Measurements from ENCODE around the gene GARIN5A. TPM values are rescaled to one million over a fixed set of nuclear protein-coding genes. Genes with fewer than 3 reads are reported as not detected.

GARIN5A gene
- total RNA-seq, 1 donor: 0.36 TPM

DNA sequence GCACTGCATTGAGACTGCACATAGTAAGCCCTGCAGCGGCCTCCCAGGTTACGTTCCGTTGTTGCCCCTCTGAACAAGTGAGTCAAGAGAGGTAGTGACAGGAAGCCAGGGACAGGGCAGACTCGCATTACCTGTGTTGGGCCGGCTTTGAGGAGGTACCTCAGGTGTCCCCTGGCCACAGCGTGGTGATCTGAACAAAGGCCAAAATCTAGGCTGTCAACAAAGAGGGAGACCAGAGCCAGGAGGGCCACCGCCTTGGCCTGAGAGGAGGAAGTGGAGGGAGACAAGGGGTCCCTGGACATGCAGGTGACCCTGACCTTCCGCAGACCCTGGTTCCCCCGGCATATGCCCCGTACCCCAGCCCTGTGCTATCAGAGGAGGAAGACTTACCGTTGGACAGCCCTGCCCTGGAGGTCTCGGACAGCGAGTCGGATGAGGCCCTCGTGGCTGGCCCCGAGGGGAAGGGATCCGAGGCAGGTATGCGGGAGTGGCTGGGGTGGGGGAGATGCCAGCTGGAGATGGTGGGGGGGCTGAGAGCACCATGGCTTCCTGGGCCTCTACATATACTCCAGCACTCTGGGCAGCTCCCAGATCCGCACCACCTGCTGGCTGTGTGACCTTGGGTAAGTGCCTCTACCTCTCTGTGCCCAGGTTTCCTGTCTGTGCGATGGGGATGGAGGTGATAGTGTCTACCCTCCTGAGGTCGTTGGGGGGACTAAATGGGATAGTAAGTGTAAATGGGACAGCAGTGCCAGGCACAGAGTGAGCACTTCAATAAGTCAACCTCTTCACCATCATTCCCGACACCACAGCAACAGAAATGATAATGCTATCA is 53.2 kb downstream of the GARIN5A start:
- no peak overlapping the region for H3K4me3 ChIP-seq (ENCODE audit: insufficient read depth, low read length)
- H3K9me3 ChIP-seq (ENCODE audit: low read depth, low read length): no peaks in the 10 kb centered on the region
- H3K36me3 ChIP-seq (ENCODE audit: insufficient read depth, low read length): no peaks in the 10 kb centered on the region
- H4K20me1 ChIP-seq (ENCODE audit: insufficient read depth, low read length): no peaks in the 10 kb centered on the region
- TF ChIP-seq, protein P1, sequence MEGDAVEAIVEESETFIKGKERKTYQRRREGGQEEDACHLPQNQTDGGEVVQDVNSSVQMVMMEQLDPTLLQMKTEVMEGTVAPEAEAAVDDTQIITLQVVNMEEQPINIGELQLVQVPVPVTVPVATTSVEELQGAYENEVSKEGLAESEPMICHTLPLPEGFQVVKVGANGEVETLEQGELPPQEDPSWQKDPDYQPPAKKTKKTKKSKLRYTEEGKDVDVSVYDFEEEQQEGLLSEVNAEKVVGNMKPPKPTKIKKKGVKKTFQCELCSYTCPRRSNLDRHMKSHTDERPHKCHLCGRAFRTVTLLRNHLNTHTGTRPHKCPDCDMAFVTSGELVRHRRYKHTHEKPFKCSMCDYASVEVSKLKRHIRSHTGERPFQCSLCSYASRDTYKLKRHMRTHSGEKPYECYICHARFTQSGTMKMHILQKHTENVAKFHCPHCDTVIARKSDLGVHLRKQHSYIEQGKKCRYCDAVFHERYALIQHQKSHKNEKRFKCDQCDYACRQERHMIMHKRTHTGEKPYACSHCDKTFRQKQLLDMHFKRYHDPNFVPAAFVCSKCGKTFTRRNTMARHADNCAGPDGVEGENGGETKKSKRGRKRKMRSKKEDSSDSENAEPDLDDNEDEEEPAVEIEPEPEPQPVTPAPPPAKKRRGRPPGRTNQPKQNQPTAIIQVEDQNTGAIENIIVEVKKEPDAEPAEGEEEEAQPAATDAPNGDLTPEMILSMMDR (IDR thresholded peaks at IDR 0.05; ENCODE audit: extremely low read depth, low read depth, low read length): no peak
- H3K79me2 ChIP-seq (ENCODE audit: insufficient read depth, low read length): no peaks in the 10 kb centered on the region
- H3K4me1 ChIP-seq (ENCODE audit: insufficient read depth, low read length): no peaks in the 10 kb centered on the region
- DNase-seq (ENCODE audit: insufficient read length, low spot score, missing footprints): no peak
- peaks cover 15% of the 10 kb centered on the region for H3K27me3 ChIP-seq (ENCODE audit: insufficient read depth, low read length)
- no peak overlapping the region for H3K27ac ChIP-seq (ENCODE audit: low read depth, low read length)
- H3K4me2 ChIP-seq (ENCODE audit: insufficient read depth, low read length): no peak overlapping the region
- no peak overlapping the region for H2AFZ ChIP-seq (ENCODE audit: low read length)

DNA sequence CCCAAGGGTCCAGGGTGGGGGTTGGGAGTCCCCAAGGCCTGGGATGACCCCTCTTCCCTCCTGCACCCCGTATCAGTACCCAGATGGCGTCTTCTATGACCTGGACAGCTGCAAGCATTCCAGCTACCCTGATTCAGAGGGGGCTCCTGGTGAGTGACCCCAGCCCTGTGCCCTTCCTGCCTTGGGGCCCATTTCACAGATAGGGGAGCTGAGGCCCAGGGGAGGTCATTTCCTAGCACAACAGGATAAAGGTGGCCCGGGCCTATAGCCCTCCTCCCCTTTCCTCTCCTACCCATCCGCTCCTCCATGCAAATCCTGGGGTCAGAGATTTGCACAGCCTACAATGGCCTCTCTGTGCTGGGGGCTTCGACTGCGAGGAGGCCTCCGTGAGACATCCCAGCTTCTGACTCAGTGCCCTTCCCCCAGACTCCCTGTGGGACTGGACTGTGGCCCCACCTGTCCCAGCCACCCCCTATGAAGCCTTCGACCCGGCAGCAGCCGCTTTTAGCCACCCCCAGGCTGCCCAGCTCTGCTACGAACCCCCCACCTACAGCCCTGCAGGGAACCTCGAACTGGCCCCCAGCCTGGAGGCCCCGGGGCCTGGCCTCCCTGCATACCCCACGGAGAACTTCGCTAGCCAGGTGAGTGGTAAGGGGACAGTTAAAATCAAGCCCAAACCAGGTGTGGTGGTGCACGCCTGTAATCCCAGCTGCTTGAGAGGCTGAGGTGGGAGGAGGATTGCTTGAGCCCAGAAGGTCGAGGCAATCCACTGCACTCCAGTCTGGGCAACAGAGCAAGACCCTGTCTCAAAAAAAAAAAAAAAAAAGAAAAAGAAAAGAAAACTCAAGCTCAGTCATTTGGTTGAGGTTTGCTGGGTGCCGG is 54.0 kb downstream of the GARIN5A start:
- H3K4me2 ChIP-seq (ENCODE audit: insufficient read depth, low read length): no peak overlapping the region
- H3K4me1 ChIP-seq (ENCODE audit: insufficient read depth, low read length): no peaks in the 10 kb centered on the region
- H3K9me3 ChIP-seq (ENCODE audit: low read depth, low read length): no peaks in the 10 kb centered on the region
- peaks cover 10% of the 10 kb centered on the region for H3K27me3 ChIP-seq (ENCODE audit: insufficient read depth, low read length)
- H3K27ac ChIP-seq (ENCODE audit: low read depth, low read length): no peak overlapping the region
- no peaks in the 10 kb centered on the region for H3K36me3 ChIP-seq (ENCODE audit: insufficient read depth, low read length)
- H3K79me2 ChIP-seq (ENCODE audit: insufficient read depth, low read length): no peaks in the 10 kb centered on the region
- no peak for DNase-seq (ENCODE audit: insufficient read length, low spot score, missing footprints)
- no peak overlapping the region for H2AFZ ChIP-seq (ENCODE audit: low read length)
- no peaks in the 10 kb centered on the region for H4K20me1 ChIP-seq (ENCODE audit: insufficient read depth, low read length)
- H3K4me3 ChIP-seq (ENCODE audit: insufficient read depth, low read length): no peak overlapping the region
- TF ChIP-seq, protein P1 (IDR thresholded peaks at IDR 0.05; ENCODE audit: extremely low read depth, low read depth, low read length): no peak

DNA sequence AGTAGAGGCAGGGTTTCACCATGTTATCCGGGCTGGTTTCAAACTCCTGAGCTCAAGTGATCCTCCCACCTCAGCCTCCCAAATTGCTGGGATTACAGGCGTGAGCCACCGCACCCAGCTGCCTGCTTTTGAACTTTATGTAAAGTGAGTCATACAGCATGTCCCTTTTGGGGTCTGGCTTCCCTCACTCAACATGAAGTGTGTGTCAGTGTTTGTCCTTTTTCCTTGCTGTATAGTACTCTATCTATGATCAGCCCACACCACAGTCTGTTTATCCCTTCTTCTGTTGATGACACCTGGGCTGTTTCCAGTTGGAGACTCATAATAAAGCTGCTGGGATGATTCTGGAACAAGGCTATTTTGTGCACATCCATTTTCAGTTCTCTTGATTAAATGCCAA is 55.8 kb downstream of the GARIN5A start:
- Histone ChIP-seq H4K20me1 (ENCODE audit: insufficient read depth, low read length) (no peaks in the 10 kb centered on the region), H3K79me2 (ENCODE audit: insufficient read depth, low read length) (no peaks in the 10 kb centered on the region), H3K9me3 (ENCODE audit: low read depth, low read length) (no peaks in the 10 kb centered on the region), H2AFZ (ENCODE audit: low read length) (no peak overlapping the region), H3K4me2 (ENCODE audit: insufficient read depth, low read length) (no peak overlapping the region), H3K36me3 (ENCODE audit: insufficient read depth, low read length) (no peaks in the 10 kb centered on the region), H3K4me1 (ENCODE audit: insufficient read depth, low read length) (no peaks in the 10 kb centered on the region), H3K27ac (ENCODE audit: low read depth, low read length) (no peak overlapping the region), H3K27me3 (ENCODE audit: insufficient read depth, low read length) (peaks cover 10% of the 10 kb centered on the region), H3K4me3 (ENCODE audit: insufficient read depth, low read length) (no peak overlapping the region)
- TF ChIP-seq, protein P1 (IDR thresholded peaks at IDR 0.05; ENCODE audit: extremely low read depth, low read depth, low read length): no peak
- DNase-seq (ENCODE audit: insufficient read length, low spot score, missing footprints): no peak

DNA sequence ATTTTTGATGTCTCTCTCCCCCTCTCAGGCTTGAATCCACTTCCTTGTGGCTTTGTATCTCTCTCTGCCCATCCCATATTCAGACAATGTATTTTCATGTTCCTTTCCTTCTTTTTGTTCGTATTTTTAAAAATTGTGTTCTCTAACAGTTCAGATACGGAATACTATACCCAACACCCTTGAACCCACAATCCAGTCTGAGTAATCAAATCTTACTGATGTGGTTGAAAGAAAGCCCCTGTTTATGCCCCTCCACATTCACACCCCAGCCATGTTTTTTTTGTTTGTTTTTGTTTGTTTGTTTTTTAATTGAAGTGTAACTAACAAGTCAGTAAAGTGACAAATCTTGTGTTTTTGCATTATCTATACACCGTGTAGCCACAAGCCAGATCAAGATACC is 56.5 kb downstream of the GARIN5A start:
- H3K4me2 ChIP-seq (ENCODE audit: insufficient read depth, low read length): no peak overlapping the region
- no peak overlapping the region for H3K4me3 ChIP-seq (ENCODE audit: insufficient read depth, low read length)
- no peaks in the 10 kb centered on the region for H3K79me2 ChIP-seq (ENCODE audit: insufficient read depth, low read length)
- no peak overlapping the region for H2AFZ ChIP-seq (ENCODE audit: low read length)
- H3K27me3 ChIP-seq (ENCODE audit: insufficient read depth, low read length): peaks cover 10% of the 10 kb centered on the region
- no peak overlapping the region for H3K27ac ChIP-seq (ENCODE audit: low read depth, low read length)
- H3K36me3 ChIP-seq (ENCODE audit: insufficient read depth, low read length): no peaks in the 10 kb centered on the region
- no peaks in the 10 kb centered on the region for H4K20me1 ChIP-seq (ENCODE audit: insufficient read depth, low read length)
- DNase-seq (ENCODE audit: insufficient read length, low spot score, missing footprints): no peak
- no peaks in the 10 kb centered on the region for H3K4me1 ChIP-seq (ENCODE audit: insufficient read depth, low read length)
- no peaks in the 10 kb centered on the region for H3K9me3 ChIP-seq (ENCODE audit: low read depth, low read length)
- TF ChIP-seq, protein P1 (IDR thresholded peaks at IDR 0.05; ENCODE audit: extremely low read depth, low read depth, low read length): no peak
